HCT116 (cell line): ENCODE results near the gene ARMCX5. TPM values are rescaled to one million over a fixed set of nuclear protein-coding genes. Genes with fewer than 3 reads are reported as not detected.
A peak's percentile ranks its signal among the peaks of the same experiment; 100 is the strongest.

Source experiments
- ATAC-seq: fragments of 200-7000 bp; cut with Tn5 transposase; 2 replicates; pipeline ENCODE4 v1.9.1; 2020; ENCODE audit warnings: mild to moderate bottlenecking, moderate library complexity
- BruUV-seq: library from RNA; stranded (reverse); fragments of 400-500 nt; replicated peaks from 2 replicates; lab custom pipeline; 2021; lab: Mats Ljungman, UMichigan
- CTCF ChIA-PET: fragments of 300-600 bp; sonication (Branson Sonifier 250); formaldehyde crosslinking; loops from one replicate; lab custom pipeline; 2021; ENCODE audit warnings: antibody characterized with exemption; lab: Charles Lee
- POLR2A ChIA-PET: fragments of 300-600, 350-600 bp; sonication (Branson Sonifier 250); formaldehyde crosslinking; loops from one replicate; lab custom pipeline; 2021; ENCODE audit warnings: antibody characterized with exemption; lab: Charles Lee
- RAD21 ChIA-PET, 2 experiments: fragments of 300-600 bp; sonication (Branson Sonifier 250); formaldehyde crosslinking; loops; one replicate each; lab custom pipeline; 2023; ENCODE audit warnings: low total read pairs in 2 of 2; ENCODE audit not compliant: uncharacterized antibody in 2 of 2, unreplicated experiment in 2 of 2, low non-redundant PET in 1 of 2; lab: Charles Lee
- DNase-seq: peaks from one replicate; pipeline ENCODE4 v3.0.0-alpha.2; 2010; ENCODE audit warnings: low read depth, low spot score
- H2AFZ ChIP-seq: fragments of 200-600 bp; shearing (Covaris generic), sonication (generic); 2 replicates; pipeline ENCODE4 v1.6.1; 2017; ENCODE audit warnings: low read depth, mixed run types, mixed read lengths, antibody characterized with exemption, low read length; ENCODE audit not compliant: poor library complexity, severe bottlenecking
- H3K27ac ChIP-seq: 2 replicates; pipeline ENCODE4 v1.5.1; 2012; ENCODE audit warnings: low read depth, low read length
- H3K27me3 ChIP-seq: fragments of 200-600 bp; sonication (generic); 2 replicates; pipeline ENCODE4 v1.6.1; 2016; ENCODE audit warnings: mixed run types, low read length, mixed read lengths; ENCODE audit not compliant: insufficient read depth
- H3K36me3 ChIP-seq, 2 experiments: fragments of 200-500 bp in 1 of 2; fragments of 200-600 bp in 1 of 2; sonication (Bioruptor generic) in 1 of 2; sonication (generic) in 1 of 2; 2 replicates each; pipeline versions ENCODE4 v1.5.1 to v1.6.1; 2014 to 2016; ENCODE audit warnings: low read length in 2 of 2, inconsistent platforms in 1 of 2, mixed read lengths in 1 of 2, mixed run types in 1 of 2; ENCODE audit not compliant: insufficient read depth in 2 of 2, control insufficient read depth in 1 of 2
- H3K4me1 ChIP-seq, 2 experiments: fragments of 200-600 bp in 1 of 2; sonication (generic) in 1 of 2; 2 replicates each; pipeline versions ENCODE4 v1.5.1 to v1.6.1; 2012 to 2017; ENCODE audit warnings: low read length in 2 of 2, inconsistent platforms in 1 of 2, mild to moderate bottlenecking in 1 of 2, mixed read lengths in 1 of 2, mixed run types in 1 of 2, moderate library complexity in 1 of 2; ENCODE audit not compliant: insufficient read depth in 2 of 2, control insufficient read depth in 1 of 2
- H3K4me2 ChIP-seq: fragments of 200-600 bp; sonication (generic); 2 replicates; pipeline ENCODE4 v1.6.1; 2017; ENCODE audit warnings: mixed run types, low read length, mixed read lengths
- H3K4me3 ChIP-seq, 2 experiments: fragments of 200-600 bp in 1 of 2; sonication (generic) in 1 of 2; replicated peaks in 1 of 2; 2 replicates each; pipeline ENCODE4 v1.5.1; 2011 to 2016; ENCODE audit warnings: low read length in 2 of 2, control low read depth in 1 of 2, low read depth in 1 of 2, mild to moderate bottlenecking in 1 of 2, mixed read lengths in 1 of 2, mixed run types in 1 of 2
- H3K79me2 ChIP-seq: fragments of 200-600 bp; sonication (generic); 2 replicates; pipeline ENCODE4 v1.6.1; 2017; ENCODE audit warnings: mild to moderate bottlenecking, mixed run types, low read length, moderate library complexity, mixed read lengths; ENCODE audit not compliant: insufficient read depth
- H3K9ac ChIP-seq: fragments of 200-600 bp; sonication (generic); 2 replicates; pipeline ENCODE4 v1.6.1; 2016; ENCODE audit warnings: low read length, mixed read lengths
- H3K9me2 ChIP-seq: fragments of 200-600 bp; sonication (generic), shearing (Covaris generic); 2 replicates; pipeline ENCODE4 v1.6.1; 2017; ENCODE audit warnings: mixed run types, mild to moderate bottlenecking, moderate library complexity; ENCODE audit not compliant: insufficient read depth
- H3K9me3 ChIP-seq, 2 experiments: fragments of 200-500 bp in 1 of 2; fragments of 200-600 bp in 1 of 2; sonication (Bioruptor generic) in 1 of 2; sonication (generic) in 1 of 2; 2 replicates each; pipeline ENCODE4 v1.6.1; 2014 to 2017; ENCODE audit warnings: low read length in 2 of 2, mixed read lengths in 2 of 2, inconsistent platforms in 1 of 2, low read depth in 1 of 2, mild to moderate bottlenecking in 1 of 2, mixed run types in 1 of 2, moderate library complexity in 1 of 2; ENCODE audit not compliant: control insufficient read depth in 1 of 2, insufficient read depth in 1 of 2
- H4K20me1 ChIP-seq: fragments of 200-600 bp; sonication (generic), shearing (Covaris generic); 2 replicates; pipeline ENCODE4 v1.6.1; 2017; ENCODE audit warnings: mixed run types, mild to moderate bottlenecking, moderate library complexity; ENCODE audit not compliant: insufficient read depth
- CTCF ChIP-seq, 3 experiments: fragments of 200-600 bp in 1 of 3; sonication (generic) in 1 of 3; IDR thresholded peaks in 2 of 3; conservative IDR thresholded peaks in 1 of 3; 2 replicates each; pipeline ENCODE4 v1.5.1; 2012 to 2017; ENCODE audit warnings: low read depth in 2 of 3, low read length in 2 of 3, antibody characterized with exemption in 1 of 3, borderline replicate concordance in 1 of 3, control low read depth in 1 of 3, mild to moderate bottlenecking in 1 of 3, mixed read lengths in 1 of 3, mixed run types in 1 of 3, moderate library complexity in 1 of 3; ENCODE audit not compliant: insufficient read depth in 1 of 3
- ELF1 ChIP-seq: IDR thresholded peaks from 2 replicates; pipeline ENCODE4 v1.6.1; 2012; ENCODE audit warnings: low read depth, borderline replicate concordance
- POLR2AphosphoS5 ChIP-seq: IDR thresholded peaks from 2 replicates; pipeline ENCODE4 v1.6.1; 2011; ENCODE audit warnings: mild to moderate bottlenecking, low read depth, low read length, moderate library complexity
- SP1 ChIP-seq: IDR thresholded peaks from 2 replicates; pipeline ENCODE4 v1.6.1; 2012; ENCODE audit warnings: low read depth
- intact Hi-C: fragments of 100-400 bp; cut with micrococcal nuclease; formaldehyde crosslinking; loops from 2 replicates; pipeline ENCODE4 v1.10.0; 2022
- total RNA-seq: library from RNA; stranded (reverse); gene quantifications from one replicate; pipeline ENCODE4 v1.2.1, GENCODE V29; 2021; ENCODE audit not compliant: unreplicated experiment

Gene ARMCX5
- total RNA-seq, 1 experiment from 2014 or later: 11.7 TPM

- CTCF ChIA-PET: no interaction called here
- POLR2A ChIA-PET: no interaction called here
Measured at GRCh38 chrX:102651242-102652011, 52.1 kb downstream of the ARMCX5 start, which contains the start of gene GPRASP1. GPRASP1 (plus strand) TSS chrX:102651483; CDS start chrX:102653914, 2,431 bp downstream.

GRCh38 chrX:102652031-102652688 is 52.8 kb downstream of the ARMCX5 start:
- ChIA-PET POLR2A (no interaction called here), CTCF (no interaction called here), RAD21 (no interaction called here)
- intact Hi-C loops: no loop called here
- no peak overlapping the region for H3K27ac ChIP-seq
- H3K27me3 ChIP-seq: no peaks in the 10 kb centered on the region
- H3K79me2 ChIP-seq: no peaks in the 10 kb centered on the region
- no peak overlapping the region for H3K9ac ChIP-seq
- no peak overlapping the region for H2AFZ ChIP-seq
- H3K9me2 ChIP-seq: no peaks in the 10 kb centered on the region
- no TSS peak for BruUV-seq
- H3K36me3 ChIP-seq: no peaks in the 10 kb centered on the region
- no peaks in the 10 kb centered on the region for H3K4me1 ChIP-seq
- TF ChIP-seq SP1 (no peak), CTCF (IDR thresholded peaks at IDR 0.05 in 2 of 3, conservative IDR thresholded peaks at IDR 0.05 in 1 of 3; ENCODE audit: borderline replicate concordance in 1 of 3, insufficient read depth in 1 of 3, low read depth in 2 of 3, low read length in 2 of 3) (peak in 1 of 3 experiments; percentile 20; a peak in 1 of 6 replicates)
- no peaks in the 10 kb centered on the region for H3K9me3 ChIP-seq
- H4K20me1 ChIP-seq: no peaks in the 10 kb centered on the region
- no peak for ATAC-seq
- no peak overlapping the region for H3K4me2 ChIP-seq
- DNase-seq: no peak
- H3K4me3 ChIP-seq: no peak overlapping the region

More at GRCh38 chrX:102651242-102652011, 52.1 kb downstream of the ARMCX5 start, which contains the start of gene GPRASP1:
- Histone ChIP-seq H3K4me3 (no peak within 1 kb of the TSS), H3K9me2 (no peaks in the 10 kb centered on the region), H3K79me2 (no peaks in the 10 kb centered on the region), H2AFZ (no peak within 1 kb of the TSS), H3K27ac (no peak within 1 kb of the TSS), H3K9ac (no peak within 1 kb of the TSS), H3K9me3 (no peaks in the 10 kb centered on the region), H4K20me1 (no peaks in the 10 kb centered on the region), H3K4me2 (no peak within 1 kb of the TSS), H3K27me3 (no peaks in the 10 kb centered on the region), H3K36me3 (no peaks in the 10 kb centered on the region), H3K4me1 (no peaks in the 10 kb centered on the region)
- ATAC-seq: no peak
- intact Hi-C loops: no loop called here
- RAD21 ChIA-PET: no interaction called here
- no TSS peak for BruUV-seq
- DNase-seq: no peak
- TF ChIP-seq SP1 (no peak), POLR2AphosphoS5 (no peak), ELF1 (no peak)
- TF ChIP-seq, all 23 proteins: peak for 0

Other genes with a start within 250 kb of the ARMCX5 start
- gene NXF2B, start 159.5 kb upstream of the ARMCX5 start, total RNA-seq: not detected
- gene TCP11X2, start 127.7 kb upstream of the ARMCX5 start, total RNA-seq: not detected
- 17.0 TPM for gene TMSB15A, start 82.8 kb upstream of the ARMCX5 start, total RNA-seq
- gene GPRASP1, start 52.0 kb downstream of the ARMCX5 start, total RNA-seq: 1.1 TPM
- gene GPRASP2, start 112.9 kb downstream of the ARMCX5 start, total RNA-seq: 2.1 TPM
- 3.1 TPM for gene GPRASP3, start 121.2 kb downstream of the ARMCX5 start, total RNA-seq